ENCODE results near the gene CNPY1. TPM values are rescaled to one million over a fixed set of nuclear protein-coding genes. Genes with fewer than 3 reads are reported as not detected.

The CNPY1 gene
- total and polyA plus RNA-seq, 12 donors: not detected

GRCh38 chr7:155471718-155472117, 74.6 kb downstream of the CNPY1 start:
- no peak overlapping the region for H3K4me3 ChIP-seq
- intact Hi-C loops (cut with DNase I): no loop called here
- DNase-seq: no peak
- TF ChIP-seq POLR2A (IDR thresholded peaks at IDR 0.05): no peak
- no peak for TF ChIP-seq CTCF (IDR thresholded peaks at IDR 0.05)
- H3K27ac ChIP-seq: no peak overlapping the region
- H3K9me3 ChIP-seq (replicated peaks in 1 of 3): no peaks in the 10 kb centered on the region
- 17 to 24% (median 20%) methylated on average over 11 of the region's 11 CpGs for WGBS, 4 donors
- peaks cover 74% of the 10 kb centered on the region for H3K27me3 ChIP-seq
- H3K4me1 ChIP-seq (replicated peaks in 1 of 2): peaks cover 8 to 11% of the 10 kb centered on the region in 2 donors
- H3K36me3 ChIP-seq (replicated peaks in 1 of 2): no peaks in the 10 kb centered on the region

GRCh38 chr7:155470686-155471638, 75.4 kb downstream of the CNPY1 start:
- H3K36me3 ChIP-seq (replicated peaks in 1 of 2): no peaks in the 10 kb centered on the region
- no peak overlapping the region for H3K4me3 ChIP-seq
- peaks cover 8 to 12% of the 10 kb centered on the region in 2 donors for H3K4me1 ChIP-seq (replicated peaks in 1 of 2)
- TF ChIP-seq CTCF (IDR thresholded peaks at IDR 0.05) (no peak), POLR2A (IDR thresholded peaks at IDR 0.05) (no peak)
- WGBS, 4 donors: 5 to 7% (median 6%) methylated on average over 22 to 24 of the region's 24 CpGs
- H3K27ac ChIP-seq: no peak overlapping the region
- H3K9me3 ChIP-seq (replicated peaks in 1 of 3): no peaks in the 10 kb centered on the region
- H3K27me3 ChIP-seq: peaks cover 79% of the 10 kb centered on the region
- intact Hi-C loops (cut with DNase I): no loop called here
- peak in 1 of 7 donors; percentile 2 for DNase-seq

- TF ChIP-seq POLR2A (IDR thresholded peaks at IDR 0.05) (no peak), CTCF (IDR thresholded peaks at IDR 0.05) (no peak)
- Histone ChIP-seq H3K4me3 (no peak overlapping the region), H3K27me3 (peaks cover 79% of the 10 kb centered on the region), H3K9me3 (replicated peaks in 1 of 3) (no peaks in the 10 kb centered on the region), H3K36me3 (replicated peaks in 1 of 2) (no peaks in the 10 kb centered on the region), H3K27ac (no peak overlapping the region), H3K4me1 (replicated peaks in 1 of 2) (peaks cover 8 to 12% of the 10 kb centered on the region in 2 donors)
- DNase-seq: peak in 1 of 7 donors; percentile 8
- intact Hi-C loops (cut with DNase I): no loop called here
- 20 to 28% (median 27%) methylated on average over 8 of the region's 8 CpGs for WGBS, 4 donors
Observed at GRCh38 chr7:155470186-155470487, 76.2 kb downstream of the CNPY1 start.

- peaks cover 83% of the 10 kb centered on the region for H3K27me3 ChIP-seq
- peaks cover 8 to 12% of the 10 kb centered on the region in 2 donors for H3K4me1 ChIP-seq (replicated peaks in 1 of 2)
- WGBS, 4 donors: 7 to 11% (median 9%) methylated on average over 12 of the region's 12 CpGs
- H3K27ac ChIP-seq: no peak overlapping the region
- intact Hi-C loops (cut with DNase I): no loop called here
- no peaks in the 10 kb centered on the region for H3K36me3 ChIP-seq (replicated peaks in 1 of 2)
- no peak for DNase-seq
- no peaks in the 10 kb centered on the region for H3K9me3 ChIP-seq (replicated peaks in 1 of 3)
- TF ChIP-seq POLR2A (IDR thresholded peaks at IDR 0.05): no peak
- TF ChIP-seq CTCF (IDR thresholded peaks at IDR 0.05): no peak
- no peak overlapping the region for H3K4me3 ChIP-seq
Observed at GRCh38 chr7:155469311-155470185, 76.8 kb downstream of the CNPY1 start.

All from adrenal gland (tissue), 12 donors.